HG03457 (cell line): ENCODE results near the gene NDUFB10.
A peak's percentile ranks its signal among the peaks of the same experiment; 100 is the strongest.

Experiments used
- ATAC-seq: cut with Tn5 transposase; IDR thresholded peaks from one replicate; pipeline ENCODE4 v1.9.1; 2021; ENCODE audit warnings: moderate number of reproducible peaks; ENCODE audit not compliant: unreplicated experiment

The NDUFB10 gene

DNA sequence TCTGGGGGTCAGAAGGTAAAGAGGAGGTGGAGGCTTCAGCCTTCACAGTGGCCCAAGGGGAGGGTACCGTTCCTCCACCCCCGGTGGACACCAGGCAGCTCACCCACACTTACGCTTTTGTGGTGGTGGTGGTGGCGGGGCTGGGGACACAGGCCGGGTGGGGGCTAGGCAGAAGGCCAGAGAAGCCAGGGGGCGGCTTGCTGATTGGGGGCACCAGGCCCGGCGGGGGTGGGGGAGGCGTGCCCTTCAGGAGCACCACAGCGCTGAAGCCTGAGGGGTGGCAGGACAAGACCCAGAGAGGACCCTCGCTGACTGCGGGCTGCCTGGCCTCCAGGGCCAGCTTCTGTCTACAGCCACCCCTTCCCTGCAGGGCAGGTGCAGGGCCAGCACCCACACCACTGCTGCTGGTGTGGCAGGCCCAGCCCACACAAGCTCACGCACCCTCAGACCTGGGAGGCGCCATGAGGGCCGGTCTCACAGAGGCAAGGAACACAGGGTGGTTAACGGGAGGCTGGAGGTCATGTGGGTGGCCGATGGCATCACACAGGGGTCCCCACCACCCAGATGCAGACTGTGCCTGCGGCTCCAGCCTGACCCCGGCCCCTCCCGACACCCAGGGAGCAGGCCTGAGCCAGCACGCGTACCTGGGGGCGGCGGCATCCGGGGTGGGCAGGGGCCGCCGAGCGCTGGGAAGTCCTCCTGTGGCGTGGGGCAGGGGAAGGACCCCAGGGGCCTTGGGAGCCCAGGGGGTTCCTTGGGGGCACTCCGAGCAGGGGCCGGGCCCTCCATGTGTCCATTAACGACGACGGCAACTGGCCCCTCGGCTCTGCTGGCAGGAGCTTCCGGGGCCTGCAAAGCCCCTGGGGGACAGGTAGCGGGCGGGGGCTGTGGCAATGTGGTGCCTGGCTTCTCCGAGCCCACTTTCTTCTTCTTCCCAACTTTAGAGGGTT lies 39.8 kb downstream of the NDUFB10 start:
- no peak for ATAC-seq

DNA sequence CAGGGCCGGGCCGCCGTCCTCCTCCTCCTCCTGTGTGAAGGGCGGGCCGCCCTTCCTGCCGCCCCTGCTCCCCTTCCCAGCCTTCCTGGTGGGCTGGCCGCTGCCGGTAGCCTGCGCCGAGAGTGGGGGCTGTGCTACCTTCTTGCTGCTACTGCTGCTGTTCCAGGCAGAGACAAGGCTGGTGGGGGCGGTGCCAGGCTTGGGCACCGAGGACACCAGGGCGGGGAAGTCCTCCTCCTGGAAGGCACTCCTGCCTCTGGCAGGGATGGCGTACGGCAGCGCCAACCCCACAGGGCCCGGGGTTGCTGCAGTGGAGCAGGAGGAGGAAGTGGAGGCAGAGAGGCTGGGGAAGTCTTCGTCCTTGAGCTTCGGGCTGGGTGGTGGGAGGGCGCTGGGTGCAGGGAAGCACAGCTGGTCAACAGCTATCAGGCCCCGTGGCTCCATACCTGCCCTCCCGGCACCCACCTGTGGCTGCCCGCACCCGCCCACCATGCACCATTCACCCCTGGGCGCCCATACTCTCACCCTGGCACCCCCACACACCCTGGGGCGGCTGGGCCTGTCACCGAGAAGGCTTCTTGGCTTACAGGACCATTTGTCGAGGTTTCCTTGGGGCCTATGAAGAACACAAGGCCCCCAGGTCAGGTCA lies 40.7 kb downstream of the NDUFB10 start:
- ATAC-seq = no peak

DNA sequence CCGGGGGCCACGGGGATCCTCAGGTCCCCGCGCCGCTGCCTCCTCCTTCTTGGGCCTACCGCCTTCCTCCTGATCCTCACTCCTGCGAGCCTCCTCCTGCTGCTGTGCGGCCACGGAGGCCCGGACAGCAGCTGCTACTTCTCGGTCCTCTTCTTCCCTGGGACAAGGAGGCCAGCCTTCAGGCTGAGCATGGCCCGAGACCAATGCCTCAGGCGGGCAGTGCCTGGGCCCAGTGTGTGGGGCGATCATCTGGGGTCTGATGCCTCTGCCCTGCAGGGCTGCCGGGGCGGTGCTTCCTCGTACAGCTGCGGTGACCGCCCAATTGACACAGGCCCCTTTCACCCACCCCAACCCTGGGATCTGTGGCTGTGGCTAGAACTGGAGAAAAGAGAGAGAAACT lies 41.7 kb downstream of the NDUFB10 start:
- no peak for ATAC-seq

DNA sequence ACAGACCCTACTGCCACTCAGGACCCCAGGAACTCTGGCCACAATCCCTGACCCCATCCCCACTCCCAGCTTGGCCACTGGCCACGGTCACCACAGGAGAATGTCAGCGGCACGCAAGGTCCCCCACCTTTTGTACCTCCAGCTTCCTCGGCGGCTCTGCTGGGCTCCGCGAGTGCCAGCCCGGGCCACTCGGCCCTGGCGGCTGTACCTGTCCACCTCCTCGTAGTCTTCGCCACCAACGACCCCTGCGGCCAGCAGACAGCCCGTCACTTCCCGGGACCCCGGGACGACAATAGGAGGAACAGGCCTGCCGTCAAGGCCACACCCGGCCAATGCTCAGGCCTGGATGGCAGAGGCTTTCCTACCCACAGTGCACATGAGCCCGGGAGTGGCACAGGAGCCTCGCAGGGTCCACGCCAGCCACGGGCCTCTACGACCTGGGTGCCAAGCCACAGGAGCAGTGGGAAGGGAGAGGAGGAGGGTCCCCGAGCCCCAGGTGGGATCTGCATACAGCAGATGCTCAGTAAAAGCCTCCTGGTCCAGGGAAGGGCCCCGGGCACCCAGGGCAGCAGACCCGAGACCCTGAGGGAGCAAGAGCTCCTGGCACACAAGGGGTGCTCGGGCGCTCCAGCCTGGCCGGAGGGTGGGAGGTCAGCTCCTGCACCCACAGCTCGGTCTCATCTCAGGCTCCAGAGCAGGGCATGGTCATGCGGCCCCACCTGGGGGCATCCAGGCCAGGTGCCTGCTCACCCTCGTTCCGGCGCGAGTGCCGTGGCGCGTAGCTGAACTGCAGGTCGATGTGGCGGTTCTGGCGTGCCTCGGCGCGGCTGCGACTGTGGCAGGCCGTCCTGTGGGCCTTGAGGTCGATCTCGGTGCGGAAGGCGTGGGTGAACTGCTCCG lies 42.4 kb downstream of the NDUFB10 start:
- no peak for ATAC-seq

DNA sequence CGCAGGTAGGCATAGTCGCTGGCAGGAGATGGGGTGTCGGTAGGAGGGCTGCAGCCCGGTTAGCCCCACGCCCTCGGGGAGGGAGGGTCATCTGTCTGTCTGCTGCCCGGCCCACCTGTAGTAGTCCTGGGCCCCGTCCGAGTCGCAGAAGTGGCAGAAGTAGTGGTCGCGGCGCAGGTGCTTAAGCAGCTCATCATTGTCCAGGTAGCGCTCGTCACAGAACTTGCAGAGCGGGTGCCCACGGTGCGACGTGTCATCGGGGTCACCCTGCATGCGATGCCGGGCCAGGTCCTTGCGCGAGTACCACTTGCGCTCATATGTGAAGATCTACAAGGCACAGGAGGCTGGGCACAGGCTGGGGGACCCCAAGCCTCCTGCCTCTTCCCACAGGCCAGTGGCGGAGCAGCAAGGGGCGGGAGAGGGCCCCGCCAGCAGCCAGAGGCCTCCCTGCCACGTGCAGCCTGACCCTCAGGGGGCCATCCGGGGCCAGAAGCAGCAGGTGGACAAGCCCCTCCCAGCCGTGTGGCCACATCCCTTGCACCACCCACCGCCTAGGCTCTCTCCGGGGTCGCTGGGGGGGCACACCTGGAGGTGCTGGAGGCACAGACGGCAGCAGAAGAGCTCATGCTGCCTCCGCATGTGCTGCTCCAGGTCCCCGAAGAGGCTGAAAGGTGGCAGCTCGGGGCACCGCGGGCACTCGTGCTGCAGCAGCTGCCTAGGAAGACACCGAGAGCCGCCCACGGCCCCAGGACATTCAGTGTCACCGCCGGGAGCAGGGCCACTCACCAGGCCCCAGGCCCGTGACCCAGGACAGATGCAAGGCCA lies 43.3 kb downstream of the NDUFB10 start:
- no peak for ATAC-seq

DNA sequence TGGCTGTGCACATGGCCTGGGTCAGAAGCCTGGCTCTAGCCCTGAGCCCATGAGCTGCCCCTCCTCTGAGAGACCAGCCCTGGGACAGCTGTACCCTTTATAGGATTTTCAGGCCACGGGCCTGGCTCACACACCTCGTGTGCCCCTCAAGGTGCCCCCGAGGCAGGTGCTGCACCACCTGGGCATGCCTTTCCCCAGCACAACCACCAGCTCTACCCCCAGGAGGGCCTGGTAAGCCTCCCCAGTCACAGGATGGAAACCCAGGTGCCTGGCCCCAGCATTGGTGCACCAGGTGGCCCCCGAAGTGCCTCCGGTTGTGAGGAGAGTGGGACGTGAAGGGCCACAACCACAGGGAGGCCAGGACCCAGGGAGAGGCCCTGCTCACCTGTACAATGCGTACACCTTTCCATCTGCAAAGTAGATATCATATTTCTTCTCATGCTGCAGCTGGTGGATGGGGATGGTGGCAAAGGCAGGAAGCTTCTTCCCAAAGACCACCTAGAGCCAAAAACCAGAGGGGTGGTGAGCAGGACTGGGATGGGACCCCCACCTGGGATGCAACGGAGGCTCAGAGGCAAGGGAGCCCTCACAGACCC lies 44.0 kb downstream of the NDUFB10 start:
- ATAC-seq = no peak

DNA sequence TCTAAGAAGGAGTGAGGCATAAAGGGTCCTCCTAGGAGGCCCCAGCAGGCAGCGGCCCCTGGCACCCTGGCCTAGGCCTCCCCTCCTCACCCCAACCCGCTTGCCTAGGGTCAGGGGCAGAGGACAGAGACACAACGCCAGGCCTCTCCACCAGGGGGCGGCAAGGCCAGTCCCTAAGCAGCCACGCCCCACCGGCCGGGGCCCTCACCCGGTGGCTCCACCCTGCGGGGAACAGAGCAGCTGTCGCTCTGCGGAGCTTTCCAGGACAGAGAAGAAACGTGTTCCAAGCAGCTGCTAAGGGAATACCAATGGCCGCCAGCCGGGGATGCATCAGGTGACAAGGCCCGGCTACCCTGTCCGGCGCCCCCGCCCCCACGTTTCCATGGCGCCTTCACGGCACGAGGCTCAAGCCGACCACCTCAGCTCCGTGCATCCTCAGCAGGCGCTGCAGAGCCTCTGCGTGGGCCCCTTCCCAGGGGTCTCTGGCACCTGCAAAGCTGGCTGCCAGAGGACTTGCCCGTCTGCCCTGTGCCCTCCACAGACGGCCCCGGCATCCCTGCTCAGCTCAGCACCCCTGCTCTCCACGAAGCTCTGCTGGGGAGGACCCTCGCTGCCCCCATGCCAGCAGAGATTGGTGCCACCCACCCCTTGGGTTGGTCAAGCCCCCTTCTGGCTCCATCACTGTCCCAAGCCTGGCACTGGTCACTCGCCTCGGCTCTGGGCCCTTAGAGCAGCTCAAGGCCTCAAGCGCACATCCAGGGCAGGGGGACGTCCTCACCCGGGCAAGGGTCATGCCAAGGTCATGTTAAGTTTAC lies 44.7 kb downstream of the NDUFB10 start:
- ATAC-seq = no peak

DNA sequence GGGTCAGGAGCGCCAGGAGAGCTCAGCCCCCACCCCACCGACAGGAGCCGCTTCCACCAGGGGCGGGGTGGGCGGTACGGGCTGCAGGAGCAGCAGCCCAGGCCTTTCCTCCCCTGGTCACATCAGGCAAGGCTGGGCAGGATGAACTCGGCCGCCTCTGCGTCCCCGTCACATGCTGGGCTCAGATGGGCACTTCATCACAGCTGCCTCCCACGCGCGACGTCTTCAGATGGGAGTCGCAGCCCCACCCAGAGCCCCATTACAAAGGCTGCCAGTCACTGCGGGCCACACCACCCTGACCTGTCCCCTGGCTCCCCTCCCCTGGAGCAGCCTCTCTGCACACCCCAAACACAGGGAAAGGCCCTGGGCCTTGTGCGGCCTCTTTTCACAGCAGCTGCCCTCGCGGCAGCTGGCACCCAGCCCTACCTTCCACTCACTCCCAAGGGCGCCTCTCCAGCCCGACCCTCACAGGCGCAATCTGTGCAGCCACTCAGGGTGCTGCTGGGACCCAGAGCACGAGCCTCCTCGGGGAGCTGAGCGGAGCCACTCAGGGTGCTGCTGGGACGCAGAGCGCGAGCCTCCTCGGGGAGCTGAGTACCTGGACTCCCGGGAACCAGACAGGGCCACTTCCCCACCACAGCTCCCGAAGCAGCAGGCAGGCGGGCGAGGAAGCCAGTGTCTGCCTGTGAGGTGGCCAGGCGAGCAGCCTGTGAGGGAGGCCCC lies 45.6 kb downstream of the NDUFB10 start:
- no peak for ATAC-seq

DNA sequence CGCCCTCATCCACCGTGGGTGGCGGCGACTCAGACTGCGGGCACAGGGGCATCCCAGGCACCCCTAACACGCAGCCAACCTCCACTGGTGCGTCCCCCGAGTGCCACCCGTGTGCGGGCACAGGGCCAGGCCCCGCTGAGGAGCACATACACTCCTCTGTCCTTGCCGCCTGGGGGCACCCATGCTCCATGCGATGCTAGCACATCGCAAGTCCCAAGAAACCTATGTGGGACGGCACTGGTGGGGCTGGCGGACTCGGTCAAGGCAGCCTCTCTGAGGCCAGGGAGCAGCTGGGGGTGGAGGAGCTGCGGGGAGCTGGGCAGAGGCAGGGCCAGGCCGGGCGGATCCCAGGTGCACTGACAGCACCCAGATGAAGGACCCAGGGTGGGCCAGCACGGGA lies 46.3 kb downstream of the NDUFB10 start:
- ATAC-seq = no peak

DNA sequence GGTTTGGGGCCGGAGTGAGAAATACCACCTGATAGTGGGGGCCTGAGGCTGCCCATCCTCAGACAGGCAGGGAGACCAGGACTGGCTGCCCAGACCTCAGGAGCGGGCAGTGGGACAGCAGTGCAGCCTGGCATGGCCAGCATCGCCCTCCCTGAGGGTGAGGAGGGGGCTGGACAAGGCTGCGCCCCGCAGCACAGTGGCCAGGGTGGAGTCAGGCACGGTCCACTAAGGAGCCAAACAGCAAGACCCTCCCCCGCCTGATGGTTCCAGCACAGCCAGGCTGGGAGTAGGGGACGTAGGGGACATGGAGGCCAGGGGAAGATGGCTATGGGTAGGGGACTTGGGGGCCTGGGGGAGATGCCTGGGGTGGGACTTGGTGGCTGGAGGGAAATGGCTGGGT lies 47.0 kb downstream of the NDUFB10 start:
- no peak for ATAC-seq

DNA sequence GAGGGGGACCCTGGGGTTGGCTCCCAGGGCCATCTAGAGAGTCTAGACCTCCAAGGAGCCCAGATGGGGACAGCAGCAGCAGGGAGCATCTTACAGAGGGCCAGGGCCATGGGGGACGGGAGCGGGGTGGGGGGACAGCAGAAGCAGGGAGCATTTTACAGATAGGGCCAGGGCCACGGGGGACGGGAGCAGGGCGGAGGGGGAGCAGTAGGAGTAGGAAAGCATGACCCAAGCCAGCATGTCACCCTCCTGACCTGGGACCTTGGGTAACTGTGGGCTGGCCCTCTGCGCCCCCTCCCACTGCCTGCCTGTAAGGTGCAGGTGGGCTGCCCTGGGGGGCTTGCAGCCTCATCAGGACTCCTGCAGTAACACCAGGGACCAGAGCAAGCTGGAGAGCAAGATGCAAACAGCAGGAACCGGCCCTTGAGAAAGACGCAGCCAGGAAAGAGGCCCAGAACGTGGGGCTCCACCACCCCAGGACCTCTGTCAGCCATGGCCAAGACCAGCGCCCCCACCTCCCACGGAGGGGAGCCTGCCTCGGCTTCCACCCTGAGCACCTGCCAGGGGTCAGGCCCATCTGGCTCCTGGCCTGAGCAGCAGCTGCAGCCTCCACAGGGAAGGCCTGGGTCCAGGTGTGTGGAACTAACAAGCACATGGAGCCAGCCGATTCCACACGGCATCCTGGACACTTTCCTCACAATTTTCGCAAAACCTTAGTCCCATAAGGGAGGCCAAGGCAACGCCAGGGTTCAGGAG lies 47.9 kb downstream of the NDUFB10 start:
- no peak for ATAC-seq

DNA sequence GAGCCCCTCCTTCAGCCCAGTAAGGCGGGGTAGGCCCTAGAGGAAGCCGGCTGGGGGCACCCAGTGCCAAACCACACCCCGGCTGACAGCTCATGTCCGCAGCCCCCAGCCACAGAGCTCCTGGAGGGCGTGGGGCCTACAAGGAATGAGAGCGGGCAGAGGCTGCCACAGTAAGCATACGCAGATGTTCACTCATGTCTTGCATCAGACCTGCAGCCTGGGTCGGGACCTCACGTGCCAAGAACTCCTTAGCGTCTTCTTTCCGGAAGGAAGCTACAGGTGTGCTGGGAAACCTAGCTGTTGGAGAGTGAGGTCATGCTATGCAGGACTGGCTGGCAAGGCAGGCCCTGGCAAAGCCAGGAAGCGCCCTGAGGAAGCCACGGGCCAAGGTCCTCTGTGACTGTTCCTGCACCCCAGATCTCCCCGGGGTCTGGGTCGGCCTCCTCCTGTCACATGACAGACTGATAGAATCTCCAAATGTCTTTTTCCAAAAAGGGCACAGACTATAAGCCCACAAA lies 48.7 kb downstream of the NDUFB10 start:
- no peak for ATAC-seq

DNA sequence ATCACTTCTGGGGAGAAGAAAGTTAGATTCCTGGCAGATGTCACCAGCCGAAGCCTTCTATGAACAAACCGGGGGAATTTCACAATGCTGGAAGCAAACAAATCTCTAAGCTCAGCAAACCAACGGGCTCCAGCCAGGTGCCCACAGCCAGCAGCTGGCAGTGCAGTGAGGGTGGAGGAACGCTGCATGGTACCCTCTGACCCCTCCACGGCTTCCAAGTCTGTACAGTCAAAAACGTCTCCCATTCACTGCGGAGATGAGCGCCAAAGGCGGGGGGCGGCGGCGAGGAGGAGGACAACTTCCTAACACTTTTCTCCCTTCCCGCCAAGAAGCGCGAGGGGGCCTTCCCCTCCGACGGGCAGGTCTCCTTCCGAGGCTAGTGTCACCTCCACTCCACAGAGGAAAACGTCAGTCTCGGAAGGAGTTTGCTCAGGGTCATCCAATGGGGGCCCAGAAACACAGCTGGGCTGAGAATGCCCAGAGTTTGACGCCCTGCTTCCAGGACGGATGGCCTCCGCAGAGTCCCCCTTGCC lies 49.4 kb downstream of the NDUFB10 start:
- no peak for ATAC-seq

DNA sequence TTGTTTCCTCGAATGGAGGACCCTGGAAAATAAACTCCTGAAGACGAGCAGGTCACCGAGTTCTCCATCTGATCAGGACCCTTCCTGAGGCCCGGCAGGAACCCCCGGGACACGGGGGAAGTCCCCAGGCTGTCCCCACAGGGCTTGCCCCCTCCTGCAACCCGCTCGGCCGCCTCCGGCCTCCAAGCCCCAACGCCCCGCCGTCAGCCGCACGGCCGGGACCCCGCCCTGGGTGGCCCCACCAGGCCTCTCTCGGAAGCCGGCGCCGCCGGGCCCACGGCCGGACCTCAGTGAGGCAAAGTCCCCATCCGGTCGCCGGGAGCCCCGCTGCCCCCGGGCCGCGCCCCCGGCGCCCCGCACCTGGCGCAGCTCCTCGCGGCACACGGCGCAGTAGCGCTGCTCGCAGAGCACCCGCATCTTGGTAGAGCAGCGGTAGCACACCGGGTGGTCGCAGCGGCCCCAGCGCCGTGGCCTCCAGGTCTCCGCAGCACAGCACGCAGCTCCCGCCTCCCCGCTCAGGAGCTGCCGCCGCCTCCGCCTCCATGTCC lies 49.9 kb downstream of the NDUFB10 start:
- ATAC-seq = peak; percentile 31

DNA sequence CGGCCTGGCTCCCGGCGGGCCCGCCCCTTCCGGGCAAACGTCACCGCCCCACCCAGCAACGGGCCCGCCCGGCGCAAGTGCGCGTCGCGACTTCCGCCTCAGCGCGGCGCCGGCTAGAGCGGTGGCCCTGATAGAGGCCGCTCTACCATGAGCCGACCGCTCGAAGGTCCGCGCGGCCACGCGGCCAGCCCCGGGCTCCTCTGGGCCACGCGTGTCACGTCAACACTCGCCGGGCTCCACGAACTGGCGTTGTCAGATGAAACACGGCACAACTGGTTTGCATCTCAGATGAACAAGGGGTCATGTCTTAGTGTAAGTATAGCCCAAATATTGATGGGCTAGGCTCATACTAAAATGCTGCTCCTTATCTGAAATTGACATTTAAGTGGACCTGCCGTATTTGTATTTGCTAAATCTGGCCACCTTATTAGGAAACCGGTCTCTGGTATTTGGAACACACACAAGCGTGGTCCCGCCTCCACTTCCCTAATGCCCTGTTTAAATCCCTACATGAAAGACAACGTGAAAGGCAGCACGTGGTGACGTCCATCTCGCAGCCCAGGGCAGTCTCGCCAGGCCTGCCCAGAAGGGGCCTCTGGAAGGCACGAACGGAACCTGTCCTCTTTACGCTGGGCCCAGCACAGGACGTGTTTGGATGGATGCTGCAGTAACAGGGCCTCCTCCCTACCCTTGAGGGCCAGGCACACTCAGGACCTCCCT lies 50.6 kb downstream of the NDUFB10 start, which contains the start of gene ZNF598:
Gene ZNF598, minus strand, starts transcription at position 31 of the 720 bp plus-strand sequence.
- ATAC-seq = peak; percentile 60
